ENCODE results near the gene FBXO41. TPM values are rescaled to one million over a fixed set of nuclear protein-coding genes. Genes with fewer than 3 reads are reported as not detected.

The FBXO41 gene, protein sequence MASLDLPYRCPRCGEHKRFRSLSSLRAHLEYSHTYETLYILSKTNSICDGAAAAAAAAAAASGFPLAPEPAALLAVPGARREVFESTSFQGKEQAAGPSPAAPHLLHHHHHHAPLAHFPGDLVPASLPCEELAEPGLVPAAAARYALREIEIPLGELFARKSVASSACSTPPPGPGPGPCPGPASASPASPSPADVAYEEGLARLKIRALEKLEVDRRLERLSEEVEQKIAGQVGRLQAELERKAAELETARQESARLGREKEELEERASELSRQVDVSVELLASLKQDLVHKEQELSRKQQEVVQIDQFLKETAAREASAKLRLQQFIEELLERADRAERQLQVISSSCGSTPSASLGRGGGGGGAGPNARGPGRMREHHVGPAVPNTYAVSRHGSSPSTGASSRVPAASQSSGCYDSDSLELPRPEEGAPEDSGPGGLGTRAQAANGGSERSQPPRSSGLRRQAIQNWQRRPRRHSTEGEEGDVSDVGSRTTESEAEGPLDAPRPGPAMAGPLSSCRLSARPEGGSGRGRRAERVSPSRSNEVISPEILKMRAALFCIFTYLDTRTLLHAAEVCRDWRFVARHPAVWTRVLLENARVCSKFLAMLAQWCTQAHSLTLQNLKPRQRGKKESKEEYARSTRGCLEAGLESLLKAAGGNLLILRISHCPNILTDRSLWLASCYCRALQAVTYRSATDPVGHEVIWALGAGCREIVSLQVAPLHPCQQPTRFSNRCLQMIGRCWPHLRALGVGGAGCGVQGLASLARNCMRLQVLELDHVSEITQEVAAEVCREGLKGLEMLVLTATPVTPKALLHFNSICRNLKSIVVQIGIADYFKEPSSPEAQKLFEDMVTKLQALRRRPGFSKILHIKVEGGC
- total RNA-seq (ENCODE audit: low replicate concordance): 0.23 and 0.70 TPM in 2 replicates

DNA sequence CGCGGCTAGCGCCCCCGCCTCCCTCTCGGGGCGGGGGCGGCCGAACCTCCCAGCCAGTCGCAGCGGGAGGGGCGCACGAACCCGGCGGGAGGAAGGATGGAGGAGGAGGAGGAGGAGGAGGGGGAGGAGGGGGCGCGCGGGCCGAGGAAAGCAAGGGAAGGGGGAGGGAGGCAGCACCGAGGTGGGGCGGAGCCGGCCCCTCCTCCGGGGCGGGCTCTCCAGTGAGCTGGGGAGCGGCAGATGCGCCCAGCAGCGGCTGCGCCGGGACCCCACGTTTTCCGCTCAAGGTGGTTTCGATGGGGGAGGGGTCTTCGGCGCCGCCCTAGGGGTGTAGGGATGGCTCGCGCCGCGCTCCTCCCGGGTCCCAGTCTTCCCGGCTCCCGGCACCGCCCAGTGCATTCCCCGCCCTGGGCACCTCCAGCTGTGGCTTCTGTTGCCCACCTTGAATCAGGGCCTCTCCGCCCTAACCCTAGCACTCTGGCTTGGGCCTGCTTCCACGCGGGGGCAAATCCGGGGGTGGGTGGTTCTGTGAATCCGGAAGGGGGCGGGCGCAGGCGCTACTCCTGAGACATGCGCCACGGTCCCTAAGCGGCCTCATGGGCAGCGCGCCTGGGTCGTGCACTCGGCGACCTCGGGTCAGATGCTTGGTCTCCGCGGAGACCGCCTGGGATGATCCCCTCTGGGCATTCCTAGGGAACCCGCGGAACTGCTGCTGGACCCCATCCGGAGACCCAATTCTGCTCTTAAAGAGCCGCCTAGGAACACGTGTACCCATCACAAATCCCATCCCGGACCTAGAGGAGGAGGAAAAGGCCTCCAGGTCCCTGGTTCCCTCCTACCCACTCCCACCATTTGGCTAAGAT, at the start of gene FBXO41:
Gene FBXO41, minus strand, starts transcription at position 183 of the 863 bp plus-strand sequence. CDS start 14,848 bp downstream, outside the sequence.

DNA sequence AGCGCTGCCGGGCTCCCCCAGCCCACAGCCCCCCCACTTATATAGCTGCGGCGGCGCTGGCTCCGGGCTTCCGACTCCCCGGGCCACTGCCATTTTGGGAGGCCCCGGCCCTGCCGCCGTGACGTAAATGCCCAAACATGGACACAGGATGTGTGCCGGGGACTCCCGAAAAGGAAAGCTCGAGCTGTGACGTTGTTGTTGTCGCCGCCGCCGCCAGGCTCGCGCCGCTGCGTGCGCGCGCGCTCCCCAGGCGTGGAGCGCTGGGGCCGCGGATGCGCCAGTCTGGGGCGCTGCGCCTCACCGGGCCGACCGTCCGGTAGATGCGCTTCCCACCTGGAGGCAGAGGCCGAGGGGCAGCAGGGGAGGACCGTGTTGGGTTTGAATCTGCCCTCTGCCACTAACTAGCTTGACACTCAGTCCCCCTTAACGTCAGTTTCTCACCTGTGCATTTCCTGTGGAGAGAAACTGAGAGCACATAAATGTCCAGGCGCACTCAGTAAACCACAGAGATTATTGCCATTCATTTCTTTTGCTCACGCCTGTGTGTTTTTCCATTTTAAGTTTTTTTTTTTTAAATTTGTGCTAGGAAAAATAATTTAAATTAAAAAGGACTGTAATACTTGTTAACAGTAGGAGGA, 9.4 kb upstream of the FBXO41 start, which contains the start of gene EGR4:
Gene EGR4, minus strand, starts transcription at position 15 of the 638 bp plus-strand sequence. CDS start 231 bp downstream, outside the sequence.

GRCh38 chr2:73233932-73234832, 50.1 kb downstream of the FBXO41 start, which contains the start of gene CCT7:
TSS of gene CCT7 (plus strand) at chr2:73234308. CDS start at chr2:73234379, 71 bp downstream.

GRCh38 chr2:73233154-73233931, 50.9 kb downstream of the FBXO41 start, which contains the start of gene PRADC1:
TSS of gene PRADC1 (minus strand) at chr2:73233239. CDS start at chr2:73233160, 79 bp downstream.

GRCh38 chr2:73214120-73215035, 69.9 kb downstream of the FBXO41 start, which contains the start of gene SMYD5:
TSS of gene SMYD5 (plus strand) at chr2:73214245. CDS start at chr2:73214267, 22 bp downstream.

Other genes starting within 250 kb of the FBXO41 start
- gene SFXN5, start 212.8 kb downstream of the FBXO41 start, total RNA-seq (ENCODE audit: low replicate concordance): 10.0 and 11.8 TPM in 2 replicates
- gene RAB11FIP5, start 171.5 kb downstream of the FBXO41 start, total RNA-seq (ENCODE audit: low replicate concordance): 22.5 and 27.8 TPM in 2 replicates
- not detected in 2 replicates for gene NOTO, start 81.9 kb downstream of the FBXO41 start, total RNA-seq (ENCODE audit: low replicate concordance)
- gene SMYD5, start 70.2 kb downstream of the FBXO41 start, total RNA-seq (ENCODE audit: low replicate concordance): 15.0 and 20.5 TPM in 2 replicates
- 10.3 and 20.5 TPM in 2 replicates for gene PRADC1, start 51.2 kb downstream of the FBXO41 start, total RNA-seq (ENCODE audit: low replicate concordance)
- gene CCT7, start 50.2 kb downstream of the FBXO41 start, total RNA-seq (ENCODE audit: low replicate concordance): 294 and 401 TPM in 2 replicates
- gene EGR4, start 9.1 kb upstream of the FBXO41 start, total RNA-seq (ENCODE audit: low replicate concordance): not detected in 2 replicates
- gene ALMS1, start 101.4 kb upstream of the FBXO41 start, total RNA-seq (ENCODE audit: low replicate concordance): 4.7 and 10.4 TPM in 2 replicates